ACC112 (cell line): ENCODE measurements around the gene PARVG.

Experiments
- H2AFZ ChIP-seq: fragments of 200-600 bp; sonication (generic); one replicate; pipeline ENCODE4 v1.6.0; 2017; ENCODE audit warnings: antibody characterized with exemption, low read length; ENCODE audit not compliant: unreplicated experiment
- H3K27ac ChIP-seq: fragments of 200-600 bp; sonication (generic); 2 replicates; pipeline ENCODE4 v1.5.1; 2014; ENCODE audit warnings: low read depth, mild to moderate bottlenecking, antibody characterized with exemption, low read length, moderate library complexity
- H3K27me3 ChIP-seq: fragments of 200-600 bp; sonication (generic); 2 replicates; pipeline ENCODE4 v1.6.1; 2014; ENCODE audit warnings: mild to moderate bottlenecking, antibody characterized with exemption, low read length, moderate library complexity, mixed read lengths; ENCODE audit not compliant: insufficient read depth
- H3K36me3 ChIP-seq: fragments of 200-600 bp; sonication (generic); 2 replicates; pipeline ENCODE4 v1.6.1; 2016; ENCODE audit warnings: mild to moderate bottlenecking, antibody characterized with exemption, low read length, moderate library complexity, mixed read lengths; ENCODE audit not compliant: insufficient read depth
- H3K4me1 ChIP-seq: fragments of 200-600 bp; sonication (generic); one replicate; pipeline ENCODE4 v1.6.1; 2016; ENCODE audit warnings: low read length, mixed read lengths; ENCODE audit not compliant: insufficient read depth, unreplicated experiment, control insufficient read depth
- H3K4me3 ChIP-seq: fragments of 200-600 bp; sonication (generic); 2 replicates; pipeline ENCODE4 v1.5.1; 2014; ENCODE audit warnings: mild to moderate bottlenecking, low read depth, low read length
- H3K79me2 ChIP-seq: fragments of 200-600 bp; sonication (generic); one replicate; pipeline ENCODE4 v1.6.0; 2016; ENCODE audit warnings: low read length; ENCODE audit not compliant: control insufficient read depth, unreplicated experiment, insufficient read depth

PARVG gene, protein sequence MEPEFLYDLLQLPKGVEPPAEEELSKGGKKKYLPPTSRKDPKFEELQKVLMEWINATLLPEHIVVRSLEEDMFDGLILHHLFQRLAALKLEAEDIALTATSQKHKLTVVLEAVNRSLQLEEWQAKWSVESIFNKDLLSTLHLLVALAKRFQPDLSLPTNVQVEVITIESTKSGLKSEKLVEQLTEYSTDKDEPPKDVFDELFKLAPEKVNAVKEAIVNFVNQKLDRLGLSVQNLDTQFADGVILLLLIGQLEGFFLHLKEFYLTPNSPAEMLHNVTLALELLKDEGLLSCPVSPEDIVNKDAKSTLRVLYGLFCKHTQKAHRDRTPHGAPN

DNA sequence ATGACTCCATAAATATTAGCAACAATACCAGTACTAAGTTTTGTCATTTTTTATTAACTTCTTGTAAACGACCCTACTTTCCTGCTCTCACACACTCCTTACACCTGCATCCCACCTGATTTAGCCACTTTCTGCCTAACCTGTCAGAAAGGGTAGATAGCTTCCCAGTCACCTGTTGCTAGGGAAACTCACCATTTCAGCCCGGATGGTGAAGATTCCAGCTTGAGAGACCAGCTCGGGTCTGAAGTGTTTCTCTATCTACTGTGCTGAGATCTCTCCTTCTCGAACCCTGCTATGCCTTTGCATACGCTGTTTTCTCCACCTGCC, at the start of gene PARVG:
TSS of gene PARVG (plus strand) at position 220 of the 327 bp plus-strand sequence. CDS start 2,405 bp downstream, outside the sequence.
- peaks cover 5% of the 10 kb centered on the region; the same call in 1 of the 2 replicates for H3K27me3 ChIP-seq
- H3K36me3 ChIP-seq, result no peaks in the 10 kb centered on the region
- H3K79me2 ChIP-seq, result no peaks in the 10 kb centered on the region
- H3K4me1 ChIP-seq, result no peaks in the 10 kb centered on the region
- H3K4me3 ChIP-seq, result no peak within 1 kb of the TSS
- H2AFZ ChIP-seq, result no peak within 1 kb of the TSS
- no peak within 1 kb of the TSS for H3K27ac ChIP-seq

DNA sequence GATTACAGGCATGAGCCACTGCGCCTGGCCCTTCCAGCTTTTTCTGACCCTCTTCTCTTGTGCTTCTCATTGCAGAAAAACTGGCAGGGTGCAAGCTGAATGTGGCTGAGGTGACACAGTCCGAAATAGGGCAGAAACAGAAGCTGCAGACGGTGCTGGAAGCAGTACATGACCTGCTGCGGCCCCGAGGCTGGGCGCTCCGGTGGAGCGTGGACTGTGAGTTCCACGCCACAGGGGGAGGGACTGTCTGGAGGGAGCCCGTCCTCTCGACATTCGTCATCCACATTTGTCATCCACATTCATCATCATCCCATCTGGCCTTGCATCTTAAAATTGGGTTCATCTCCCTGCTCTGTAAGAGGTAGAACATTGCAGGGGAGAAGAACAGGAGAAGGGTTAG, 49.3 kb upstream of the PARVG start:
- H3K79me2 ChIP-seq, result no peaks in the 10 kb centered on the region
- peaks cover 4% of the 10 kb centered on the region; the same call in 1 of the 2 replicates for H3K36me3 ChIP-seq
- H2AFZ ChIP-seq, result no peak overlapping the region
- no peaks in the 10 kb centered on the region for H3K27me3 ChIP-seq
- H3K4me3 ChIP-seq, result no peak overlapping the region
- H3K27ac ChIP-seq, result no peak overlapping the region
- H3K4me1 ChIP-seq, result no peaks in the 10 kb centered on the region

DNA sequence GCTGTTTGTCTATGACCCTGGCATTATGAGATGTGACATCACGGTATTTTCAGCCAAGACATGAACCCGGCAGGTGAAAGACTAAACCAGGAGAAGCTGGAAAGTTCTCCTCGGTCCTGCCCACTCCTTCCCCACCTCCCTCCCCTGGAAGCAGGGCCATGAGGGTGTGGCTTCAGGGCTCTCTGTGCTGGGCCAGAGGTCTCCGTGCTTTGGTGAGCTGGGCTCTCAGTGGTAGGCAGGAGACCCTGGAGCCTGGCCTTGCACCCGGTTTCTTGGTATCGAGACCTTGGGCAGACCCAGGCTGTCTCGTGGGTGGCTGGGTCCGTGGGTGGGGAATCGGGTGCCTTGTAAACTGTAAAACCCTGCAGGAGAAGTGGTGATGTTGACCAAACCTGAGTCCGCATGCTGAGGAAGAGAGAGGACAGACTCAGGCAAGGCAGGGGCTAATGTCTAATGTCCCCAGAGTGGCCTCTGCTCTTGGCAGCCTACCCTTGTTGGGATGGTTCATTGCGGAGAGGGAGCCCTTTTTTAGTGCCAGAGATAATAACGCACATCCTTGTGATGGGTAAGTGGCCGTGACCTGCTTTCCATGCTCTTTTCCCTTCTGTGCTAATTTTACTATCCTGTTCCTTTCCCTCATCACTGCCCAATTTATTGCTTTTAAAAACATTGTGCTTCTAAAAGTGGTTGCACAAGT, 48.6 kb upstream of the PARVG start:
- Histone ChIP-seq H3K4me1 (no peaks in the 10 kb centered on the region), H3K36me3 (peaks cover 11% of the 10 kb centered on the region; the same call in 1 of the 2 replicates)

DNA sequence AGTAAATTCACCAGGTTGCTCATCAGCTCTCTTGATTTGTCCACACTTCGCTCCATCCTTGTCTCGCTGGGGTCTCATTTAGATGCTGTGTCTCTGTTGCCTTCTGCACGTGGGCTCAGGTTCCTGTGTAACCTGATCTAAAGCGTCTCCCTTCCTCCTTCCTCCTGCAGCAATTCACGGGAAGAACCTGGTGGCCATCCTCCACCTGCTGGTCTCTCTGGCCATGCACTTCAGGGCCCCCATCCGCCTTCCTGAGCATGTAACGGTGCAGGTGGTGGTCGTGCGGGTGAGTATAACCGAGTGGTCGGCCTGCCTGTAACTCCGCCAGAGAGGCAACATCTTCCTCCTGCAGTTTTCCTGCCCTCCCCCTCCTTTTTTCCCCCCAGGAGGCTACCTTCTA, 48.0 kb upstream of the PARVG start:
- Histone ChIP-seq H3K36me3 (peaks cover 16% of the 10 kb centered on the region; the same call in 1 of the 2 replicates), H2AFZ (no peak overlapping the region), H3K4me3 (no peak overlapping the region), H3K4me1 (no peaks in the 10 kb centered on the region), H3K27me3 (no peaks in the 10 kb centered on the region), H3K79me2 (no peaks in the 10 kb centered on the region), H3K27ac (peak overlapping the region; percentile 86)

More for the DNA sequence above, 48.6 kb upstream of the PARVG start:
- H3K4me3 ChIP-seq, result no peak overlapping the region
- H3K27ac ChIP-seq, result no peak overlapping the region
- no peak overlapping the region for H2AFZ ChIP-seq
- no peaks in the 10 kb centered on the region for H3K27me3 ChIP-seq
- H3K79me2 ChIP-seq, result no peaks in the 10 kb centered on the region

DNA sequence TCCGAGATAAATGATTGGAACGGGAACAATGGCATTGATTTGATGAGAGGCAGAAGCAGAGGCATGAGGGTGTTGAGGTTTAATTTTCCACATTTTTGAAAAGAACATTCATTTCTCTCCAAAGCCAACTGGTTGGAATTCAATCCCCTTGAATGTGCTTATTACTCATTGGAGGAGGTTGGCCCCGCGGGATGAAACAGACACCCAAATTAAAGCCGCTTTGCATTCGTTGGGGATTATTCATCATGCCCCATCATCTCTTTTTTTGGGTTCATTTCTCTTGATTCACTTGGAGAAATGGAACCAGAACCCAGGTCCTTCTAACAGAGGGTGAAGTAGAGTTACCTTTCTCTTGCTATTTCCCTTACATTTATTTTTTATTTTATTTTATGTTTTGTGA, 47.6 kb upstream of the PARVG start:
- Histone ChIP-seq H3K27ac (peak overlapping the region; percentile 86), H3K79me2 (no peaks in the 10 kb centered on the region), H3K27me3 (no peaks in the 10 kb centered on the region), H3K4me1 (no peaks in the 10 kb centered on the region), H3K36me3 (peaks cover 17% of the 10 kb centered on the region; the same call in 1 of the 2 replicates), H2AFZ (no peak overlapping the region), H3K4me3 (no peak overlapping the region)

DNA sequence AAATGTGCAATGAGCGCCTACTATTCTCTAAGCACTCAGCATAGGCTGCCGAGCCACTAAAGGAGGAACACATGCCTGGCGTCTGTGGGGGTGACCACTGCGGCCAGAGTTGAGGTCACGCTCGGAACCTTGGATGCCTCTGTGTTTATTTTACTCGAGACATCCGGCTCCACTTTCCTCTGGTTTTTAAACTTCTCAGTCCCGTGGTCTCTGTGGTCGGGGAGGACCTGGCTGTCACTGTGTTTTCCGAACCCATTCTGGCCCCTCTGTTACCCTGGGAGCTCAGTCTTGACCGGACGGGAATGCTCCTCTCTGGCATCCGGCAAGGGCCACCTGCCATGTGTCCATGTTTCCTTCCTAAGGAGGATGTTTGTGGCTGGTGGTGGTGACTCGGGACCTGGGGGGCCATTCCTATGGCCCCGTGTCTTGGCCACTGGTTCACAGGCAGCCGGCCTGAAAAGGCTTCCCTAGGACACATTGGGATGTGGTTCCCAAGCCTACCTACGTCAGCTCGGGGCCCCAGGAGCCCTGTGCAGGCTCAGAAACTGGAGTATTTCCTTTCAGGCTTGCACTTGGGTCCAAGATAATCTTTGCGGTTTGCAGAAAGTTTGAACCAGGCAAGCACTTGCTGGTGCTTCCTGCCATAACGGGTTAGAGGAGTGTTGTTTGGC, 46.7 kb upstream of the PARVG start:
- H3K27ac ChIP-seq, result peak overlapping the region; percentile 86
- no peaks in the 10 kb centered on the region for H3K27me3 ChIP-seq
- no peak overlapping the region for H2AFZ ChIP-seq
- no peak overlapping the region for H3K4me3 ChIP-seq
- H3K36me3 ChIP-seq, result peaks cover 17% of the 10 kb centered on the region; the same call in 1 of the 2 replicates
- no peaks in the 10 kb centered on the region for H3K79me2 ChIP-seq
- H3K4me1 ChIP-seq, result no peaks in the 10 kb centered on the region

DNA sequence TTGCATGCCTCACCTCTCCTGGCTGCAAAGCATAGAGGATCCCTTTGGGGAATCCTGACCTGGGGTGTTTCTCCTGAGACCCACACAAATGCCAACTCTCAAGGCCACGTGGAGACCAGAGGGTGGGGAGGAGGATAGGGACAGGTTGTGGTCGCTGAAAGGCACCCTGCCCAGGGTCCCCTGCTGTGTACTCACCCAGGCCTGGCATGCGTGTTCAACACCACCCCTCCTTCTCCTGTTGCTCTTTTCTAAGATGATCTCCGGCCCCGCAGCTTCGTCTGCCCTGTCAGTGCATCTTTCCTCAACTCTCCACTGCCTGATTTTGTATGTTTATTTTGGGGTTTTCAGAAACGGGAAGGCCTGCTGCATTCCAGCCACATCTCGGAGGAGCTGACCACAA, 44.6 kb upstream of the PARVG start:
- Histone ChIP-seq H3K79me2 (no peaks in the 10 kb centered on the region), H2AFZ (no peak overlapping the region), H3K4me3 (no peak overlapping the region), H3K36me3 (peaks cover 17% of the 10 kb centered on the region; the same call in 1 of the 2 replicates), H3K4me1 (no peaks in the 10 kb centered on the region), H3K27me3 (no peaks in the 10 kb centered on the region), H3K27ac (no peak overlapping the region)

DNA sequence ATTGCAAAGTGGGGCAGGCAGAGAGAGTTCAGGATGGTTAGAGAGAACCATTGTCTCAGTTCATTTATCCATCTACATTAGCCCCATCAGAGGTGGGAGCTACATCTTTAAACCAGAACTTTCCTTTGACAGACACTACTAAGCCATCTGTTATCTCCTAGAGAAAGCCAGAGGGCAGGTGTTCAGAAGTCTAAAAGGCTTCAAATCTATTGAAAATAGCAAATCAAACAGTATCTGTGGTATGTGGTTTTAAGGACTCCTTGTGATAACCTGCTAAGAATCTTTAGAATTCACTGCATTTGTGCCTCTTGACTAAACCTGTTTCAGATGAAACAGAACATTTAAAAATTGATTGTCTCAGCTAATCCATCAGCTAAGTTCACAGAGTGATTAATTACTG, 43.9 kb upstream of the PARVG start:
- Histone ChIP-seq H3K27me3 (no peaks in the 10 kb centered on the region), H3K79me2 (no peaks in the 10 kb centered on the region), H3K36me3 (peaks cover 17% of the 10 kb centered on the region; the same call in 1 of the 2 replicates), H3K27ac (no peak overlapping the region), H3K4me1 (no peaks in the 10 kb centered on the region), H3K4me3 (no peak overlapping the region), H2AFZ (no peak overlapping the region)

DNA sequence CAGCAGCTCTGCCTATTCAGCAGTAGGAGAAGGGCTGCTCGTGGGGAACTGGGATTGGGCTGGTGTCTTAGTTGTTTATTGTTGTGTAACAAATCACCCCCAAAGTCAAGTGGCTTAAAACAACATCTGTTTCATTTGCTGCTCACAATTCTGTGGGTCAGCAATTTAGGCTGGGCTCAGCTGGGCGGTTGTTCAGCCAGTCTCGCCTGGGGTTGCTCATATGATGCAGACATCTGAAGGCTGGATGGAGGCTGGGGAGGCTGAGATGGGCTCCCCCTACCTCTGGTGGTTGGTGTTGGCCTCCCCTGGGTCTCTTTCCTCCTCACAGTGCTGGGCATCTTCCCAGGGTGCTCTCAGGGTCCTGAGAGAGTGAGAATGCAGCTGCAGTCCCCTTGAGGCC, 43.3 kb upstream of the PARVG start:
- Histone ChIP-seq H2AFZ (no peak overlapping the region), H3K36me3 (peaks cover 17% of the 10 kb centered on the region; the same call in 1 of the 2 replicates), H3K4me3 (no peak overlapping the region), H3K27ac (no peak overlapping the region), H3K4me1 (no peaks in the 10 kb centered on the region), H3K79me2 (no peaks in the 10 kb centered on the region), H3K27me3 (no peaks in the 10 kb centered on the region)

DNA sequence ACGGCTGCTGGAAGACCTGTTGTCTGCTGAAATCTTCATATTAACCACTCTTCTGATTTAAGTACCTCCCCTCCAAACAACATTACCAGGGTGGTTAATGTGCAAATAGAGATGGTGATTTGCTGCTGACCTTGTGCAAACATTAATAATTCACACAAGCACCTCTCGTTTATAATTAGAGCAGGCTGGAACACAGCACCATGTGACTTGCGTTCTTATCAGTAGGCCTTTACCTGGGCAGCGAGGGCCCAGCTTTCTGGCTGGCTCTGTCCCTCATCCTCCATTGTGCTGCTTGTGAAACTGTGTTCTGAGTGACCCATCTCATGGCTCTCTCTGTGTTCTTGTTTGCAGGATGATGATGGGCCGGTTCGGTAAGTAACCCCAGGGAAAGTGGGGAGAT, 41.0 kb upstream of the PARVG start:
- Histone ChIP-seq H3K27ac (no peak overlapping the region), H3K27me3 (no peaks in the 10 kb centered on the region), H3K4me3 (no peak overlapping the region), H3K79me2 (no peaks in the 10 kb centered on the region), H2AFZ (no peak overlapping the region), H3K36me3 (peaks cover 17% of the 10 kb centered on the region; the same call in 1 of the 2 replicates), H3K4me1 (no peaks in the 10 kb centered on the region)
